Measurements from ENCODE around the gene NPLOC4.

The NPLOC4 gene

DNA sequence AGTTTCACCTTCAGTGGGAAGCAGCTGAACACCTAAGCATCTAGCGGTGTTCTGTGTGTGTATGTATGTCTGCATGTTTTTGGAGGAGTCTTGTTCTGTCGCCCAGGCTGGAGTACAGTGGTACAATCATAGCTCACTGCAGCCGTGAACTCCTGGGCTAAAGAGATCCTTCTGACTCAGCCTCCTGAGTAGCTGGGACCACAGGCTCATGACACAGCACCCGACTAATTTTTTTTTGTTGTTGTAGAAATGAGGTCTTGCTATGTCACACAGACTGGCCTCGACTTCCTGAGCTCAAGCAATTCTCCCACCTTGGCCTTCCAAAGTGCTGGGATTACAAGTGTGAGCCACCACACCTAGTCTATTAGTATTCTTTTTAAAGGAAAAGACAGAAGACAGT, 54.6 kb downstream of the NPLOC4 start:
- peak; percentile 10 for DNase-seq

GRCh38 chr17:81581758-81582157, 55.2 kb downstream of the NPLOC4 start:
- DNase-seq: no peak

GRCh38 chr17:81580481-81580880, 56.4 kb downstream of the NPLOC4 start:
- no peak for DNase-seq

- peak; percentile 55 for DNase-seq
These were observed 57.0 kb downstream of the NPLOC4 start for GRCh38 chr17:81579821-81580321.

DNA sequence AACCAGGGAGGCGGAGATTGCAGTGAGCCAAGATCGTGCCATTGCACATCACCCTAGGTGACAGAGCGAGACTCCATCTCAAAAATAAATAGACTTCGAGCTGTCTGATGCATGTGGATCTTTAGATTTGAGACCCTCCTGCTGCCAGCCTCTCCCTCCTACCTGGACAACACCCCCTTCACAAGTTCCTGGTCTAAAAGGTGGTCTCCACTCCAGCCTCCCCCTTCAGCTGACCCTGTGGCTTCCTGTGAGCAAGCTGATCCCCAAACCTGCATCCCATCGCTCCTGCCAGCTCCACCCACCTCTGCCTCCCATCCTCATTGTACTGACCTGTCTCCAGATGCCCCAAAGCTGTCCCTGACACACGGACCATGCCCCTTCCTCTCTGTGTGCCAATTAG, 57.6 kb downstream of the NPLOC4 start:
- no peak for DNase-seq

DNA sequence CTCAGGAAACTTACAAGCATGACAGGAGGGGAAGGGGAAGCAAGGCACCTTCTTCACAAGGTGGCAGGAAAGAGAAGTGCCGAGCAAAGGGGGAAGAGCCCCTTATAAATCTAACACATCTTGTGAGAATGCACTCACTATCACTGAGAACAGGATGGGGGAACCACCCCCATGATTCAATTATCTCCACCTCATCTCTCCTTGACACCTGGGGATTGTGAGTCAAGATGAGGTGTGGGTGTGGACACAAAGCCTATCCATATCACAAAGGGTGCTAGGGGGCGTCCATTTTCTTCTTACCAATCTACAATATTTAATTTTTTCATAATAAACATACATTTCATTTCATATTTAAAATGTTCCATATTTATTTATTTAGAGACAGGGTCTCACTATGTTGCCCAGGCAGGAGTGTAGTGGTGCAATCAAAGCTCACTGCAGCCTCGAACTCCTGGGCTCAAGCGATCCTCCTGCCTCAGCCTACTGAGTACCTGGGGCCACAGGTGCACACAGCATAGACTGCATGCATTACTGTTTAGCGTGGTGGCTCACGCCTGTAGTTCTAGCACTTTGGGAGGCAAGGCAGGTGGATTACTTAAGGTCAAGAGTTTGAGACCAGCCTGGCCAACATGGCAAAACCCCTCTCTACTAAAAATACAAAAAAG, 58.2 kb downstream of the NPLOC4 start:
- no peak for DNase-seq

DNA sequence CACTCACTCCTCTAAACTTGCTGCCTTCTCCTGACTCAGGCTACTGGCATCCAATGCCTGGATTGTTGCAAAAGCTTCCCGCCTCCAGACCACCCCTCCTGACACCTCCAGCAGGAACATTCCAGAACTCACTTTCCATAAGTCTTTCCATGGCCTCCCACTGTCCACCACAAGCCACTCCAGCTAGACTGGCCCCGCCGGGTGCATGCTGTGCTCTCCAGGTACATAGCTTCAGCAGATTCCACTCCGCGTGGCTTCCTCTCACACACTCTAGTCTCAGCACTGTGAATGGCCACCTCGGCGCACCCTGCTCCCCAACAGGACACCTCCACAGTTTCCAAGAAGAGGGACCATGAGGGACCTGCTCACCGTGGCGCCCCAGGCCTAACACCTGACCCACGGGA, 58.9 kb downstream of the NPLOC4 start:
- no peak for DNase-seq

DNA sequence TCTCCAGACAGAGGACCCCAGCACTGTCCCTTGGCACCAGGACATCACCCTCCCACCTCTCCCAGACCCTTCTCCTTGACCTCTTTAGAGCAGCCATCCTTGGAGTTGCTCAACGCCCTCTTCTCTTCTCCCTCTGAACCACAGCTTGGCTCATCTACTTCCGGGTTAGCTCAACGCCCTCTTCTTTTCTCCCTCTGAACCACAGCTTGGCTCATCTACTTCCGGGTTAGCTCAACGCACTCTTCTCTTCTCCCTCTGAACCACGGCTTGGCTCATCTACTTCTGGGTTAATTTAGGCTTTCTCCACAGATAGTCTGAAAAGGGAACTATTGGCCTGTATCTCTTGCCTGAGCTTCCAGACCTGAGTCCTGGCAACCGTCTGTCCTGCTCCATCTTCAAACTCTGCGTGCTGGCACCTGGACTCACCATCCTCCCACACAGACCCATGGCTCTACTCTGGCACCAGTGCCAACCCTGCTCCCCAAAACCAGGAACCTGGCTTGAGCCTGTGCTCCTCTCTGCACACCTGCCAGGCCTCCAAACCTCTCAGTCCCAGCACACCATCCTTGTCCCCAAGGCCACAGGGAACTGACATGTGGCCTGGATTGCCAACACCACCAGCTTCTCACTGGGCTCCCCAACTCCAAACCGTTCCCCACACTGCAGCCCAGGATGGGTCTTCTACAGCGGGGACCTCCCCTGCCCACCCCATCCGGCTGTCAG, 59.5 kb downstream of the NPLOC4 start:
- DNase-seq: no peak

DNA sequence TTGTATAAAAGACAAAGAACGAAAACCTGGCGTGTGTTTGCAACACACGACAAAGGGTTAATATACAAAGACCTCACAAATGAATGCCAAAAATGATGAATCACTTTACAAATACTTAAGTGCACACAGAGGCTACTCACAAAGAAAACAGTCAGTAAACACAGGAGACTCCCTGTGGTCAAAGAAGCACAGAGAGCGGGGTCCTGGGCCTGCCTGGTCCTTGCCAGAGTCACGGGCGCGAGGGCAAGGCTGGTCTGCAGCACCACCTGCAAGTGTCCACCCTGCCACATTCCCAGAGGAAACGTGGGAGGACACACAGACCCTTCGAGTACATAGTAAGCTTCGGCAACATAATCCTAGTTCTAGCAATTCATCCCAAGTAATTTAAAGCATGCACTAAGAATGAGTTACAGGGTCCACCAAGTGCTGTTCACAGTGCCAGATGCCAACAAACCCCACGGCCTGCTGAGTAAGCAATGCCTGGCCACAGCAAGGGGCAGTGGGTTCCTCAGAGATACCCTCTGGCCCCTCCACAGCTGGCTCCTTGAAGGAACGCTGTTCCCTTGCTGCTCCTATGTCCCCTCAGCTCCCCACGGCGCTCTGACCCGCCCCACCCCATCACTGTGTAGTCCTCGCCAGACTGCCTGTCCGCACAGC, 60.2 kb downstream of the NPLOC4 start:
- DNase-seq: peak; percentile 60

GRCh38 chr17:81575836-81576235, 61.1 kb downstream of the NPLOC4 start:
- DNase-seq: no peak

DNA sequence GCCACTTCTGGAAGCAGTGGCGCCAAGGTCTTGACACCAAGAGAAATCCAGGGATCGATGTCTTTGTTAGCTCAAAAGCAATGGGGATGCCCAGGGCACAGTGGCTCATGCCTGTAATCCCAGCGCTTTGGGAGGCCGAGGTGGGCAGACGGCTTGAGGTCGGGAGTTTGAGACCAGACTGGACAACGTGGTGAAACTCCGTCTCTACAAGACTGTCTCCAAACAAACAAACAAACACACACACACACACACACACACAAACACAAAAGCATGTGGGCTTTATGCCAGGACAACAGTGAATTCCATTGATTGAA, 62.3 kb downstream of the NPLOC4 start:
- no peak for DNase-seq

GRCh38 chr17:81573794-81574642, 62.9 kb downstream of the NPLOC4 start:
- DNase-seq: no peak

DNA sequence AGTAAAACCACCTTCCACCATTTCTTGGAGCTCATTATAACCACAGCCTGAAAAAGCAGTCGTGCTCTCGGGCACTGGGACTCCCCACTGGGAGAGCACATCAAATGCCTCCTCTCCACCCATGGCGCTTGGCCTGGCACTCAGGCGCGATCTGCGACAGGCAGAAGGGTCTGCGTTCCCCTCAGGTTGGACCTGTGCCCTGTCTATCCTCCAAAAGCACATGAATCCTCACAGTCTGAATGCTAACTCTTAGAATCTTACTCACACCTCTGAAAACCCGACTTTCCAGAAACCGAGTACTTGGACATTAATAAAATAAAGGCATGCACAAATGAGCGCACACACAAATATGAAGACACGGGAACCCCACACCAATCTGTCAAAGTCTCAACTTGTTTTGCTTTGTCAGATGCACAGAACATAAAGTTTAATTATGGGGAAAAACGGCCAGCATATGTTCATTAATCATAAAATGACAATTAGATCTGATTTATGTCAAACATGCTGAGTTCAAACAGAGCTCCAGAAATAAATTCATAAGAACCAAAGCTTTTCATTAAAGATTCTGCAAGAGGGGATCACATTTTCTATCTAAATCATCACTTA, 64.2 kb downstream of the NPLOC4 start:
- no peak for DNase-seq

DNA sequence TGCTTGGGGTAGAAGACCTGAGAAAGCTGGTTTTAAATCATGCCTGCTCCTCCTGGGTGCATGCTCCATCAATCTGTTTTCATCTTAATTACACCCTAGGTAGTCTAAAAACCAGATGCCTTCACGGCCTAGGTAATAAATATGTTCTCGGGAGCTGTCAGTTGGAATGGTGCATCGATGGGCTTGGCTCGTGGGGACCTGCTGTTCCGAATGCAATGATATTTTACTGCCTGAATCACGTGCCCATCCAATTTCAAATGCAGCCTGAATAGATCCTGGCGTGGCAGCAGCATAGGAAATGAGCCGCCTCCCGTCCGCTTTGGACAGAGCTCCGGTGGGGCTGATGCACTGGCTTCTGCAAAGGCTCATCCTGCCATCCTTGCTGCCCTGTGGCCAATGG, 65.9 kb downstream of the NPLOC4 start:
- no peak for DNase-seq

DNA sequence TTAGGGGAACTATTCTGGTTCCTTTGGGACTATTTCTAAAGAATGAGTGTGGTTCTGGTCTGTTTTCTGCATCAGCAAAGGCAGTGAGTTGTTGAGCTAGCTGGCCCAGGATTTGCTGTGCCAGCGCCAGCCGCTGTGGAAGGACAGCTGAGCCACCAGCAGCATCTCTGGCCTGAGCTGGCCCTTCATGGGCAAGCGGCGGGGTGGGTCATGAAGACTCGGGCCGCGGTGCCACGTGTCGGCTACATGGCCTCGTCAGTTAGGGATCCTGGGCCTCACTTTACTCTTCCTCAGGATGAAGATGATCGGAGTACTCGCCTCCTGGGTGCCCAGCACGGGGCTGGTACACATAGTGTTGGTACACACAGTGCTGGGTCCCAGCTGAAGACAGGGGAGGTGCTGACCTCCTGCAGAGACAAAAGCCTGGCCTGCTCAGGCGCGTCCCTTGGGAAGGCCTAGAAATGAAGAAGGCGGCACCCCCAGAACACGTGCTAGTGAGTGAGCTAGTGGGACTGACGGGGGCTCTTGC, 66.9 kb downstream of the NPLOC4 start:
- no peak for DNase-seq

DNA sequence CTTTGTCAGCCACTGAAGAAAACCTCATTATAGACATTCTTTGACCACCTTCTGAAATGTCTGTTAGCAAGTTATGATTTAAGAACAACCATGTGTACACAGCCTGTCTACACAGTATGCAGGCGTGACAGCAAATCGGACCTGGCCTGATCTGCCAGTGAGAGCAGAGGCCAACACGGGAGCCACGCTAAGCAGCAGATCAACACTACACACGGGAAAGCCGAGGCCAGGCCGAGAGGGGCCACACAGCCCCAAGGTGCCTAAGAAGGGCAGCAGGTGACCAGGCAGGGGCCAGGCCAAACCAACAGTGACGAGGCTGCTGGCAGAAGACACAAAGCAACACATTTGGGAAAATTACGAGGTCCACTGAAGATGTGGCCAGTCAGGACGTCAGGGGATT, 68.5 kb downstream of the NPLOC4 start:
- DNase-seq: no peak

DNA sequence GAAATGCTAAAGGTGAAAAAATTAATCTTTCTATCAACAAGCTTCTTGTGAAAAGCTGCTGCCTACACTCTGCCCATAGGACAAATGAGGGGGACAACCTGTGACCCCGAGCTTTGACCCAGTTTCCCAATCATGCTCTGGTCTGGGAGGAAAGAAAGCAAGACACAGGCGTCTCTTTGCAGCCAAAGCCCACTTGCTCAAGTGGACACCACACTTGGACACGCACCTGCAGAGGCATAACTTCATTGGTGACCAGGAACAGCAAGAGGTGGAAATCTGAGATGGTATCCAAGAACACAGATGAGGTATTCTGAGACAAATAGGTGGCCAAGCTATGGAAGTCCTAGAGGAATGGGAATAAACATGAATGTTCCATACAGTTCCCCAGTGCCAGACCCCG, 69.7 kb downstream of the NPLOC4 start:
- DNase-seq: no peak

GRCh38 chr17:81566461-81567126, 70.3 kb downstream of the NPLOC4 start:
- peak; percentile 98 for DNase-seq

DNA sequence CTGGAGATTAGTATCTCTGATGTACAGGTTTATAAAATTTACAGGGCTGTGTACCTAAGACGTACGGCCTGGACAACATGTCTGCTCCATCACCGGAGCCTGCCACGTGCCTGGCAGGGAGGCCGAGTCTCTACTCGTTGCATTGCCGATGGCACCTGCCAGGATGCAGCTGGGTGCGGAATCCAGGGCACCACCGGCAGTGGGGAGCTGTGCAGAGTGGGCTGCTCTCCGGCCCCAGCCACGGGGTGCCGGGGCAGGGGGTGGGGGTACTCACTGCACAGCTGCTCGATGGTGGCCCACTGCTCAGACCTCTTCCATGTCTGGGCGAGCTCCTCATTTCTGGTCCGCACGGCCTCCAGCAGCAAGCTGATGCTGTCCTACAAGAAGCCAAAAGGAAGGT, 71.7 kb downstream of the NPLOC4 start:
- DNase-seq: no peak

DNA sequence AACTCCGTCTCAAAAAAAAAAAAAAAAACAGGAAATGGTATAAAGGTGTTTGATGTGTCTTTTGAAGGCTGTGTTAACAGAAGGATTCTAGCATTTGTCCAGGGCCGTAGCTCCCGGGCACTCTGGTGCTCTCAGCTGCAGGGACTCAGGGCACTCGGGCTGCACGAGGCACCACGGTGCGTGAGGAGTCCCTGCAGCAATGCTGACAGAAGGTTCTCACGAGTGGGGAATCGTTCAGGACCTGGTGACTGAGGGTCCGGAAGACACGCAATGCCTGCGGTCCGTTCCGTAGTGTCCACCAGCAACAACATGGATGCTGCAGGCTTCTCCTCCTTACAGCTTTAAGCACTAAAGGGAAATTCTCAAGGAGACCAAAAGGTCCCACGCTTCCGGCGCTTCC, 72.1 kb downstream of the NPLOC4 start:
- no peak for DNase-seq

- DNase-seq: no peak
These were observed 72.9 kb downstream of the NPLOC4 start for GRCh38 chr17:81563861-81564586.

All from amniotic stem cell (primary cell).